GM21529 (cell line): ENCODE measurements around the gene FAM168A.

ENCODE experiments used
- ATAC-seq: cut with Tn5 transposase; IDR thresholded peaks from one replicate; pipeline ENCODE4 v1.9.1; 2021; ENCODE audit not compliant: unreplicated experiment

Gene FAM168A

GRCh38 chr11:73403541-73403940 is 194.4 kb downstream of the FAM168A start:
- no peak for ATAC-seq

- no peak for ATAC-seq
These were observed 195.1 kb downstream of the FAM168A start for GRCh38 chr11:73402834-73403185.

- ATAC-seq: no peak
These were observed 195.7 kb downstream of the FAM168A start for GRCh38 chr11:73401924-73402833.

- ATAC-seq: no peak
These were observed 196.5 kb downstream of the FAM168A start for GRCh38 chr11:73401217-73401923.

- ATAC-seq: no peak
These were observed 197.6 kb downstream of the FAM168A start for GRCh38 chr11:73400293-73400692.

GRCh38 chr11:73399636-73400035 is 198.3 kb downstream of the FAM168A start:
- no peak for ATAC-seq

- ATAC-seq: no peak
These were observed 198.7 kb downstream of the FAM168A start for GRCh38 chr11:73399159-73399590.

- no peak for ATAC-seq
These were observed 199.2 kb downstream of the FAM168A start for GRCh38 chr11:73398721-73399120.

GRCh38 chr11:73398132-73398526 is 199.8 kb downstream of the FAM168A start:
- no peak for ATAC-seq

- ATAC-seq: no peak
These were observed 200.3 kb downstream of the FAM168A start for GRCh38 chr11:73397468-73398131.

- ATAC-seq: no peak
These were observed 200.9 kb downstream of the FAM168A start for GRCh38 chr11:73396985-73397384.

GRCh38 chr11:73396251-73396930 is 201.5 kb downstream of the FAM168A start:
- no peak for ATAC-seq

GRCh38 chr11:73395297-73396208 is 202.4 kb downstream of the FAM168A start:
- no peak for ATAC-seq

- ATAC-seq: no peak
These were observed 203.3 kb downstream of the FAM168A start for GRCh38 chr11:73394416-73395296.

- ATAC-seq: peak; percentile 50
These were observed 204.2 kb downstream of the FAM168A start for GRCh38 chr11:73393479-73394415.

- ATAC-seq: no peak
These were observed 204.9 kb downstream of the FAM168A start for GRCh38 chr11:73393011-73393380.

- no peak for ATAC-seq
These were observed 205.6 kb downstream of the FAM168A start for GRCh38 chr11:73392108-73393010.
